H1 (cell line): ENCODE data around the gene ZNF362. TPM values are rescaled to one million over a fixed set of nuclear protein-coding genes. Genes with fewer than 3 reads are reported as not detected.

Experiments
- ATF2 ChIP-seq: IDR thresholded peaks from 2 replicates; pipeline ENCODE4 v1.6.1; 2012; ENCODE audit warnings: low read length, inconsistent platforms
- BCL11A ChIP-seq, 2 experiments: IDR thresholded peaks; one replicate each; pipeline ENCODE4 v1.6.1; 2011; ENCODE audit warnings: low read depth in 2 of 2, low read length in 2 of 2, mild to moderate bottlenecking in 2 of 2
- EZH2 ChIP-seq: fragments of 200-600 bp; sonication (generic); IDR thresholded peaks from 2 replicates; pipeline ENCODE4 v1.7.1; 2012; ENCODE audit warnings: low read depth, mild to moderate bottlenecking, moderate library complexity, low read length, inconsistent platforms; ENCODE audit not compliant: severe bottlenecking
- RXRA ChIP-seq: IDR thresholded peaks from 2 replicates; pipeline ENCODE4 v1.6.1; 2011; ENCODE audit warnings: low read depth, mild to moderate bottlenecking, low read length, moderate library complexity; ENCODE audit not compliant: insufficient read depth
- SP2 ChIP-seq: IDR thresholded peaks from 2 replicates; pipeline ENCODE4 v1.6.1; 2012; ENCODE audit warnings: mild to moderate bottlenecking, low read length, inconsistent platforms
- polyA plus RNA-seq, 7 experiments: library from polyadenylated mRNA; depleted of rRNA in 3 of 7; stranded (reverse) in 5 of 7; unstranded in 2 of 7; fragments of >200 nt in 5 of 7; fragments of 200-250 nt in 2 of 7; gene quantifications; 1 replicate in 5 of 7; 2 replicates in 1 of 7; 4 replicates in 1 of 7; pipeline versions ENCODE4 v1.2.1 to v1.2.3, GENCODE V29; 2011 to 2013; ENCODE audit warnings: missing spikeins in 2 of 7, mixed read lengths in 2 of 7
- total RNA-seq: library from RNA; stranded (reverse); fragmentation: NEBNext Ultra II Directional; extraction: Animal tissue kit (Norgen Biotek cat#: 25700); gene quantifications from 2 replicates; pipeline ENCODE4 v1.2.1, GENCODE V29; 2021

Gene ZNF362
- total and polyA plus RNA-seq, 2 of the 8 experiments (the other 6 are each of a cell fraction or from before 2014, with no cell fraction given): 24.2 to 27.8 TPM

- no peak for TF ChIP-seq ATF2
- TF ChIP-seq SP2: no peak
- TF ChIP-seq RXRA: no peak
- TF ChIP-seq BCL11A (IDR thresholded peaks at IDR 0.05; ENCODE audit: low read depth in 2 of 2, low read length in 2 of 2): no peak
- TF ChIP-seq EZH2: no peak
Observed at GRCh38 chr1:33255347-33256220, 708 bp upstream of the ZNF362 start (continued).
